Activated naive CD4-positive, alpha-beta T cell treated with anti-CD3 and anti-CD28 coated beads, Interleukin-2, amount 50 U/mL, for 16 hours (primary cell): Measurements from ENCODE around the gene HOXC12.

ENCODE experiments used
- DNase-seq: peaks from one replicate; pipeline ENCODE4 v3.0.0-alpha.2; 2020

The HOXC12 gene

GRCh38 chr12:53973236-53974042 is 18.7 kb downstream of the HOXC12 start:
- DNase-seq: no peak

- DNase-seq: no peak
These were observed 19.7 kb downstream of the HOXC12 start, which contains the start of gene HOTAIR for GRCh38 chr12:53974084-53975063. Gene HOTAIR, minus strand, starts transcription at chr12:53974954.

- no peak for DNase-seq
These were observed 20.4 kb downstream of the HOXC12 start for GRCh38 chr12:53975064-53975471.

- no peak for DNase-seq
These were observed 20.9 kb downstream of the HOXC12 start for GRCh38 chr12:53975479-53976152.

GRCh38 chr12:53976172-53976822 is 21.6 kb downstream of the HOXC12 start:
- DNase-seq: no peak

GRCh38 chr12:53976823-53977595 is 22.3 kb downstream of the HOXC12 start:
- DNase-seq: no peak

- DNase-seq: no peak
These were observed 23.1 kb downstream of the HOXC12 start for GRCh38 chr12:53977596-53978445.

- no peak for DNase-seq
These were observed 24.0 kb downstream of the HOXC12 start for GRCh38 chr12:53978477-53979356.

GRCh38 chr12:53980104-53980801 is 25.6 kb downstream of the HOXC12 start:
- DNase-seq: no peak

- no peak for DNase-seq
These were observed 26.2 kb downstream of the HOXC12 start for GRCh38 chr12:53980802-53981496.

- no peak for DNase-seq
These were observed 27.2 kb downstream of the HOXC12 start for GRCh38 chr12:53981634-53982565.

- no peak for DNase-seq
These were observed 28.2 kb downstream of the HOXC12 start for GRCh38 chr12:53982648-53983567.

GRCh38 chr12:53983568-53983949 is 28.9 kb downstream of the HOXC12 start:
- no peak for DNase-seq

GRCh38 chr12:53983950-53984572 is 29.4 kb downstream of the HOXC12 start:
- DNase-seq: no peak

- peak; percentile 75 for DNase-seq
These were observed 30.4 kb downstream of the HOXC12 start, which contains the start of gene HOXC10 for GRCh38 chr12:53984901-53985691. Gene HOXC10, plus strand, starts transcription at chr12:53985146. Its CDS starts 114 bp downstream, at chr12:53985260.
